HG03457 (cell line): ENCODE measurements around the gene OR10H2.
"Not testable (repeated sequence)": the region's sequence is repeated elsewhere in the genome, so short reads cannot be mapped to it uniquely, and the experiment has no call there.

Experiments
- ATAC-seq: cut with Tn5 transposase; IDR thresholded peaks from one replicate; pipeline ENCODE4 v1.9.1; 2021; ENCODE audit warnings: moderate number of reproducible peaks; ENCODE audit not compliant: unreplicated experiment

The OR10H2 gene

GRCh38 chr19:15727724-15728123, at the start of gene OR10H2:
Gene OR10H2, plus strand, starts transcription at chr19:15728024. Its CDS starts 20 bp downstream, at chr19:15728044.
- ATAC-seq: no peak

- ATAC-seq: no peak
Measured at GRCh38 chr19:15679089-15679488, 48.7 kb upstream of the OR10H2 start.

GRCh38 chr19:15679865-15680264, 48.0 kb upstream of the OR10H2 start:
- not testable (repeated sequence) for ATAC-seq

- no peak for ATAC-seq
Measured at GRCh38 chr19:15680478-15681322, 47.1 kb upstream of the OR10H2 start.

- ATAC-seq: no peak
Measured at GRCh38 chr19:15683411-15683810, 44.4 kb upstream of the OR10H2 start.

- ATAC-seq: no peak
Measured at GRCh38 chr19:15684828-15685227, 43.0 kb upstream of the OR10H2 start.

GRCh38 chr19:15696654-15697194, 31.1 kb upstream of the OR10H2 start:
- ATAC-seq: no peak

GRCh38 chr19:15701757-15702533, 25.9 kb upstream of the OR10H2 start:
- no peak for ATAC-seq

GRCh38 chr19:15702534-15702930, 25.3 kb upstream of the OR10H2 start:
- ATAC-seq: no peak

GRCh38 chr19:15714638-15715037, 13.2 kb upstream of the OR10H2 start:
- no peak for ATAC-seq

- no peak for ATAC-seq
Measured at GRCh38 chr19:15715642-15716041, 12.2 kb upstream of the OR10H2 start.

- ATAC-seq: no peak
Measured at GRCh38 chr19:15717809-15718208, 10.0 kb upstream of the OR10H2 start.

- ATAC-seq: no peak
Measured at GRCh38 chr19:15721268-15721667, 6.6 kb upstream of the OR10H2 start.

GRCh38 chr19:15722956-15723355, 4.9 kb upstream of the OR10H2 start:
- no peak for ATAC-seq

GRCh38 chr19:15730538-15730937, 2.7 kb downstream of the OR10H2 start:
- ATAC-seq: no peak

- ATAC-seq: no peak
Measured at GRCh38 chr19:15732388-15732787, 4.6 kb downstream of the OR10H2 start.

GRCh38 chr19:15733895-15734294, 6.1 kb downstream of the OR10H2 start:
- no peak for ATAC-seq

- no peak for ATAC-seq
Measured at GRCh38 chr19:15737722-15738121, 9.9 kb downstream of the OR10H2 start, which contains the start of gene OR10H3. Gene OR10H3, plus strand, starts transcription at chr19:15737985. Its CDS starts 3,408 bp downstream, at chr19:15741393.

- ATAC-seq: no peak
Measured at GRCh38 chr19:15740785-15741184, 13.0 kb downstream of the OR10H2 start.

GRCh38 chr19:15748239-15748638, 20.4 kb downstream of the OR10H2 start:
- ATAC-seq: no peak

- ATAC-seq: no peak
Measured at GRCh38 chr19:15758379-15758778, 30.6 kb downstream of the OR10H2 start.
